Left renal pelvis (tissue), 4 donors: ENCODE measurements around the gene ZBTB5. TPM values are rescaled to one million over a fixed set of nuclear protein-coding genes. Genes with fewer than 3 reads are reported as not detected.

ENCODE experiments used
- DNase-seq, 4 donors: peaks; one replicate each; pipeline ENCODE4 v3.0.0-alpha.2; 2013; ENCODE audit warnings: low read depth in 4 of 4, low spot score in 3 of 4
- polyA plus RNA-seq, 4 donors: library from polyadenylated mRNA; unstranded; fragments of 120-200 nt; gene quantifications; one replicate each; pipeline ENCODE4 v1.2.1, GENCODE V29; 2013; ENCODE audit not compliant: insufficient read length in 4 of 4

The ZBTB5 gene
- polyA plus RNA-seq, 4 donors, result 20.5 to 32.6 (median 31.7) TPM

DNA sequence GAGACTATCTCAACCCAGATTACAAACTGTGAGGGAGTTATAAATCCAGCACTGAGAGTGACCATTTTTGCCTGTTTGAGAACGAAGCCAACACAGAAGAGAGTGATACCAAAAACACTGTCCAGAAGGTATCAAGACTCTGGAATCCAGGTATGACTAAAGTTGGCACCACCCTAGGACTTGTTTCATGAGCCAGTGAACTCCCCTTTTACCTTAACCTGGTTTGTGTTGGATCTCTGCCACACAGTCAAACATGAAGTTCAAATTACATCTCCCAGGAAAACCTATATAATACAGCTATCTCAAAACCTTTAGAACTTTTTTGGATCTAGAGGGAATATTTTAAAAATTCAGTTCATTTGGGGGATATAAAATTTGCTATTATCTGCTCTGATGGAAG, 11.4 kb downstream of the ZBTB5 start:
- DNase-seq, result no peak

DNA sequence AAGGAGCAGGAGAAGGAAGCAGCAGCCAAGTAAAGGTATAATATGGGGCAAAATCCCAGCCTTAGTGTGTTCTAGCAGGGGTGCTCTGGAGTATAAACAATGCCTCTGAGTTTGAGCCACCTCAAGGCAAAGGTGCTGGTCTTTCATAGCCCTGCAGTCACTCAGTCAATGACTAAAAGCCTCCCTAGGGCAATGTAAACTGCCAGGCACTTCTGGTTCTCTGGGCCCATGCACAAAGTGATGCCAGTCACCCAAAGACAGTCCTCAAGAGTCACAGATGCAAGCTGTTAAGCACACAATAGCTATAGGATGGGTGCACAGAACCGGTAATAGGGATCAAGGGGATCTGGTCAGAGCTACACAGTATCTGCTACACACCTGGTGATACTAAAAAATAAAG, 12.6 kb downstream of the ZBTB5 start:
- no peak for DNase-seq

DNA sequence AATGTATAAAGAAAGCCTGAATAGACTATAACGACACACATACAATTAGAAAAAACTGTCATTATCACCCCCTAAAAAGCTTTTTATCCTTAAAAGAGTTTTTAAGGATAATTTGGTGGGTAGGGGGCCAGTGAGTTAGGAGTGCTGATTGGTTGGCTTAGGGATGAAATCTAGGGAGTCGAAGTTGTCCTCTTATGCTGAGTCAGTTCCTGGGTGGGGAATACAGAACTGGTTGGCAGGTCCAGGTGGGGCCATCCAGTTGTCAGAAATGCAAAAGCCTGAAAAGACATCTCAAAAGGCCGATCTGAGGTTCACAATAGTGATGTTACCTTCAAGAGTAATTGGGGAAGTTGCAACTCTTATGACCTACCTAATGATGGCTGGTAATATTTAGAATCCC, 13.6 kb downstream of the ZBTB5 start:
- no peak for DNase-seq

DNA sequence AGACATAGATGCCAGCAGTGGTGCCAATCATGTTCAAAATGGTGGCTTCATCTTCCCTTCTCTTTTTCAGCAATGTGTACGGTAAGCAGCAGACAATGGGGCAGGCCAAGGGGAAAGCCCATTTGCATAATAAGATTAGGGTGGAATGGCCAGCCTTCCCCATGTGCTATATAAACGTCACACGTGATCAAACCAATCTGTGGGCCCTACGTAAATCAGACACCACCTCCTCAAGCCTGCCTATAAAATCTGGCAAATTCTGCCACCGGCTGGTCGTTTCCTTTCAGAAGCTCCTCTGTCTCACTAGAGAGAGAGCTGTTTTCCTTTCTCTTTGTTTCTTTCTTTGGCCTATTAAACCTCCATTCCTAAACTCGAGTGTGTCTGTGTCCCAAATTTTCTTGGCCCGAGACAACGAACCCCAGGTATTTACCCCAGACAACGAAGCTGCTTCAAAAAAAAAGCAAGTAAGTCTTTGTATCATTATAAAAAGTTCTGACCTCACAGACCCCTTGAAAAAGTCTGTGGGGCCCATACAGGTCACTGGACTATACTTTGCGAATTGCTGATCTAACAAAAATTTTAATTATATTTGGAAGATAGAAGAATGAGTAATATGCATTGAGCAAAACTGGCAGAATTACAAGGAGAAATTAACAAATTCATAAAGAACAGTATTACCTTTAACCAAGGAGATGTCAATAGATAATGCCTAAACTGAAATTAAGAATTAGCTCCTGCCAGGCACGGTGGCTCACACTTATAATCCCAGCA, 15.2 kb downstream of the ZBTB5 start:
- no peak for DNase-seq

DNA sequence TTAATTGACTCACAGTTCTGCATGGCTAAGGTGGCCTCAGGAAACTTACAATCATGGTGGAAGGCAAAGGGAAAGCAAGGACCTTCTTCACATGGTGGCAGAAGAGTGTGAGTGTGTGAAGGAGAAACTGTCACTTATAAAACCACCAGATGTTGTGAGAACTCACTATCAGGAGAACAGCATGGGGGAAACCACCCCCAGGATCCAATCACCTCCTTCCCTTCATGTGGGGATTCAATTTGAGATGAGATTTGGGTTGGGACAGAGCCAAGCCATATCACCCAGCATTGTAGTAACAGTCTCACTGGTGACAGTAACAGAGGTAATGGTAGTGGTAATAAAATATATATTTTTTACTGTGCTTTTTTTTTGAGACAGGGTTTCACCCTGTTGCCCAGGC, 18.1 kb downstream of the ZBTB5 start:
- DNase-seq, result no peak

DNA sequence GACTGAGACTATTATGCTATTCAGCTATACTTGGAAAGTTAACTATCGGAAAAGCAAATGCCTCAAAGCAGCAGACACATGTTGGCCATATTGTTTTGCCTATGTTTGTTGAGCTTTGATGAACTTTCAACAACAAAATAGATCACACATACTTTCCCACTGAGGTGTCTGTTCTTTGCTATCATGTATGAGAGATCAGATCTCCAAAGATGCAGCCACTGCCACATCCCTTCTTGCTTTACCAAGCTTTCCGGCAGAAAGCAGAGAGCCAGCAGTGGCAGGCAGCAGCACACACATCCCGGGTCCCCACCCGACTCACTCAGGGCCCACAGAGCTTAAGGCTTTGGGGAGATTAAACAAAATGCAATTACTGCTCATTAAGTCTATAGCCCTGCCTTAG, 18.8 kb downstream of the ZBTB5 start:
- DNase-seq, result no peak

DNA sequence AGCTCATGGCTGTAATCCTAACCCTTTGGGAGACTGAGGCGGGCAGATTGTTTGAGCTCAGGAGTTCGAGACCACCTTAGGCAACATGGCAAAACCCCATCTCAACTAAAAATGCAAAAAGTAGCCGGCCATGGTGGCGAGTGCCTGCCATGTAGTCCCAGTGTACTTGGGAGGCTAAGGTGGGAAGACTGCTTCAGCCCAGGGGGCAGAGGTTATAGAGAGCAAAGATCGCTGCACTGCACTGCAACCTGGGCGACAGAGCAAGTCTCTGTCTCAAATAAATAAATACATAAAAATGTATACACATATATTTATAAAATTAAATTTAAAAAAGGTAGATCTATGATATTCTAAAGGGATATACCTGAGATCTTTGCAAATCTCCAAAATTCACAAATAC, 19.4 kb downstream of the ZBTB5 start:
- DNase-seq, result no peak

DNA sequence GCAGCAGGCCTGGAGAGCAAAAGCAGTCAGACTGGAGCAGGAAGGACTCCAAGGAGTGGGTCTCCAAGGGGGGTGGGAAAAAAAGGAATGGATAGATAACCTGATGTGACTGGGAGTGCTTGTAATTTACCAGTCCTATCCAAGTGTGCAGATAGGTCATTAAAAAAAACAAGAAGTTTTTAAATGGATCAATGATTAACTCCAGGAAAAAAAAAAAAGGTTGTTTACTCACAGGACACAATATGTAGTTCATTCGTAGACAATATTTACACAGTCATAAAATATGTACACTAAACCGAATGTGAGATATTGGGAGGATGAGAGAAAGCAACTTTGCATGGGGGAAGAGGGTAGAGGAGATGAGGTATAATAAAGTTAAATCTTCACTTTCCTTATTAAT, 20.4 kb downstream of the ZBTB5 start:
- no peak for DNase-seq

DNA sequence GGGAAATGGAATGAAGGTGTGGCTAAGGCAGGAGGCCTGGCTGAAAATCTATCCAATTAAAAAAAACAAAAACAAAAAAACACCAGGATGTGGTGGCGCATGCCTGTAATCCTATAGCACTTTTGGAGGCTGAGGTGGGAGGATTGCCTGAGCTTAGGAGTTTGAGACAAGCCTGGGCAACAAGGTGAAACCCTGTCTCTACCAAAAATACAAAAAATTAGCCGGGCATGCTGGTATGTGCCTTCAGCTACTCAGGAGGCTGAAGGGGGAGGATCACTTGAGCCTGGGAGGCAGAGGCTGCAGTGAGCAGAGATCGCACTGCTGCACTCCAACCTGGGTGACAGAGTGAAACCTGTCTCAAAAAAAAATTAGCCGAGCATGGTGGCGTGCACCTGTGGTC, 21.7 kb downstream of the ZBTB5 start:
- DNase-seq, result no peak

DNA sequence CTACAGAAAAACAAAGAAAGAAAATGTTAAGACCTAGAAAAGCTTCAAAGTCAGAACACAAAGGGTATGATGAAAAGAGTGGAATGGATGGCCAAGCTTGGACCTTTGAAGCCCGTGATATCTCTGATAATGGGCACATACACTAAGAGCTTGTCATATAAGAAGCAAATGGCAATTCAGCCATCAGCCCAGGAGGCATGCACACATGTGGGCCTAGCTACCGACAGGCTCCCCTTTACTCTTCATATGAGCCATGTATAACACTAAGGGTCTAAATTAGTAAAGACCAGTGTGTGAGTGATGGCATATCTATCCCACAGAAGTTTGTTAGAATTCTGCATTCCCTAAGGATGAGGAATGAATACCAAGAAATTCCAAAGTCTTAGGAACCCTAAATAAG, 22.7 kb downstream of the ZBTB5 start:
- no peak for DNase-seq

DNA sequence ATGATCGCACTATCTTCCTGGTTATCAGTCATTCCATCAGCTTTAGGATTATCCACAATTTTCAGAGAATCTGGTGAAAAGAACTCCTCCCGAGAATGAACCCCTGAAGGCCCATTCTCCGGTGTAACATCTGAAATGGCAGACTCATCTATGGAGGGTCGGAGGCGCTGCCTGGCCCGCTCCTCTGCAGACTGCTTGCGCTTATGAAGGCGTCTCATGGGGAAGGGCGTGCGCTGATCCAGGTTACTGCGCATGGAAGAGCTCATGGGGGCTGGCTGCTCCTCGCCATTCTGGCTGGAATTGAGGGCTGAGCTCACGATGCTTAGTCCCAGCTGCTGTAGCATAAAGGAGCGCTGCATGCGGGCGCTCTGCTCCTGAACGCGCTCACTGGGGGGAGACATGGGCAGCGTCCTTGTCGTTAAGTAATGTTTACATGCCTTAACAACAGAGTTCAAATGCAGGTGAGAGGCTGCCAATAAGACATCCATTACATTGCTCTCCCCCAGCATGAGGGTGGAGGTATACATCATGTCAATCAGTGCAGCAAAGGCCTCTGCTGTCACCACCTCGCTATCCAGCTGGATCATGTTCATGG, 23.4 kb downstream of the ZBTB5 start:
- DNase-seq, result no peak

DNA sequence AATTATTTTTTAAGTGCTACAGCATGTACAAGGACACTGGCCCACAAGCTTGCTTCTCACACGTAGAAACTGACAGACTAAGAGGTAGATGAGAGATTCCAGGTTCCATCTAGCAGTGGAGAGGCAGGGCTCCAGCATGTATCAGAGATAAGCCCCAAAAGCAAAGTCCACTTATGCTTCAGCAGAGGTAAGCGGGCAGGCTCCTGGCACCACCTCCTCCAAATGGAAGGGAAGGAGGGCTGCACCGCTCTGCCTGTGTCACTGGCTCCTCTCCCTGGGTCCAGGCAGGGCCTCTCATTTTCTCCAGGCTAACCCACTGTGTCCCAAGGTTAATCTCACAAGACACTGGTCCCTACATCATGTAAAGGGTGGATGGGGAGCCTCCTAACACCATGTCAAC, 26.9 kb downstream of the ZBTB5 start:
- no peak for DNase-seq

DNA sequence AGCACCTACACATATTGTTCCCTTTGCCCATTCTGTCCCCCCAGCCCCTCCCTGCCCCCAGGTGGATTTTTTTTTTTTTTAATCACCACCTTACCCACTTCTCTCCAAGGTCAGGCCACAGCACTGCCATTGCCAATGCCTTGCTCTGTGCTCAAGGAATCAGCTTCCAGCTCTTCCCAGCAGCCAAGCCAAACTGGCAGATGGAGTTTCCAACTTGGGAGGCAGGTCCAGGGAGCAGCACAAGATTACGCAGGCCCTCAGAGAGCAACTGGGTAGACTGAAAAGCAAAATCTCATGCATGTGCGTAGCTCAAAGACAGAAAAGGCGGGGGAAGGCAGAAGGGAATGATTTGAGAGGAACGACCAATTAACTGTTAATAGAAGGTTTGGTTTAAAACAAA, 27.6 kb downstream of the ZBTB5 start:
- no peak for DNase-seq

DNA sequence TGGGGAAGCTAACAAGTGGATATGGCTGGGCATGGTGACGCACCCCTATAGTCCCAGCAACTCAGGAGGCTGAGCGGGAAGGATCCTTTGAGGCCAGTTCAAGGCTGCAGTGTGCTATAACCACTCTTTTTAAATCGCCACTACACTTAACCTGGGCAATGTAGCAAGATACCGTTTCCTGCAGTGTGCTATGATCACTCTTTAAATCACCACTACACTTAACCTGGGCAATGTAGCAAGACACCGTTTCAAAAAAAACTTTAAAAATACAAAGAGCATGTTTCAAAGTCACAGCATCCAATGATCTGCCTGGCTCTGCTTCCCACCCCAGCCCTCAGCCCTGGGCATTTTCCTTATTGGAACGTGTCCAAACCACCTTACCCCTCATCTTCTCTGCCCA, 28.2 kb downstream of the ZBTB5 start:
- no peak for DNase-seq

DNA sequence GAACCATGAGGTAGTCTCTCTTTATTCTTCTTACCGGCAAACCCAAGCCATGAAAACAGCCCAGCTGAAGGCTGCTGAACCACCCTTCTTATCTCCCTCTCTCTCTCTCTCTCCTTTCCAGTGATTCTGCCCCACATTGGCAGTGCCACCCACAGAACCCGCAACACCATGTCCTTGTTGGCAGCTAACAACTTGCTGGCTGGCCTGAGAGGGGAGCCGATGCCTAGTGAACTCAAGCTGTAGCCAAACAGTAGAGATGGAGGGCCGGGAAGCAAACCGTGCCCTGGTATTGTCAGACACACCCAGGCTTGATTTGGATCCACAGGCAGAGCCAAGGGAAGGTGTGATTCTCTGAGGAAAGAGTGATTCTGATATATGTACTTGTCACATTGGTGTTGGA, 28.7 kb downstream of the ZBTB5 start:
- no peak for DNase-seq

DNA sequence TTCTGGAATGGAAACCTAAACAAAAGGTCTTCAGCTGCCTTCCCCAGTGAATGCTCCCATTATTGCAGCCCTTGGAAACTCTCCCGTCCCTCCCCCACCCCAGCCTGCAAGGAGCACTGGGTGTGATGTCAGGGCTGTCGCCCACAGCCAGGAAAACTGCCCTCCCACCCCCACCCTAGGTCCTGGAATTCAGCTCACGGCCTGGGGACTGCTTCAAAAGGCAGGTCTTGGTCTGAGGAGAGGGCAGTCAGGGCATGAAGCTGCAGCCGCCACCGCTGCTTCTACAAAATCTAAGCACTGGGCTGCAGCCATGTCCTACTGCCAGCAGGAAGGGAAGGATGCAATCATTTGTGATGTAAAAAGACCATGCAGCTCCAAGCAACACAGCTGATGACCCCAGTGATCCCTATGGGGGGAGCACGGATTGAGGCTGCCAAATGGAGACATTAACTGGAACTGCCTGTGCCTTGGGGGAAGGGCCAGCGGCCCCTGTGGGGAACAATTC, 31.3 kb downstream of the ZBTB5 start:
- peak in 2 of 4 donors; percentile 18 to 32 for DNase-seq

DNA sequence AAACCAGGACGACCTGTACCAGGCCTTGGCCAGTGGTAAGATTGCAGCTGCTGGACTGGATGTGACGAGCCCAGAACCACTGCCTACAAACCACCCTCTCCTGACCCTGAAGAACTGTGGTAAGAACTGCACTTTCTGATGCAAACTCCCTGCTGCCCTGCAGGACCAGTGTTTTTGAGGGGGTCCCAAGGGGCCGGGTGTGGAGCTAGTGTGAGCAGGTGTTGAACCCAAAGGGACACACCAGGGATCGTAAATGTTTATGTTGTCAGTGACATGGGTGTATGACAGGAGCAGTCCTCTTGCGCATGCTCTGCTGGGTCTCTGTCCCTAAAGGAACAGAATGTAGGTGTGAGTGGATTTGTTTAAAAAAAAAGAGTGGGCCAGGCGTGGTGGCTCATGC, 33.2 kb downstream of the ZBTB5 start:
- DNase-seq, result no peak

DNA sequence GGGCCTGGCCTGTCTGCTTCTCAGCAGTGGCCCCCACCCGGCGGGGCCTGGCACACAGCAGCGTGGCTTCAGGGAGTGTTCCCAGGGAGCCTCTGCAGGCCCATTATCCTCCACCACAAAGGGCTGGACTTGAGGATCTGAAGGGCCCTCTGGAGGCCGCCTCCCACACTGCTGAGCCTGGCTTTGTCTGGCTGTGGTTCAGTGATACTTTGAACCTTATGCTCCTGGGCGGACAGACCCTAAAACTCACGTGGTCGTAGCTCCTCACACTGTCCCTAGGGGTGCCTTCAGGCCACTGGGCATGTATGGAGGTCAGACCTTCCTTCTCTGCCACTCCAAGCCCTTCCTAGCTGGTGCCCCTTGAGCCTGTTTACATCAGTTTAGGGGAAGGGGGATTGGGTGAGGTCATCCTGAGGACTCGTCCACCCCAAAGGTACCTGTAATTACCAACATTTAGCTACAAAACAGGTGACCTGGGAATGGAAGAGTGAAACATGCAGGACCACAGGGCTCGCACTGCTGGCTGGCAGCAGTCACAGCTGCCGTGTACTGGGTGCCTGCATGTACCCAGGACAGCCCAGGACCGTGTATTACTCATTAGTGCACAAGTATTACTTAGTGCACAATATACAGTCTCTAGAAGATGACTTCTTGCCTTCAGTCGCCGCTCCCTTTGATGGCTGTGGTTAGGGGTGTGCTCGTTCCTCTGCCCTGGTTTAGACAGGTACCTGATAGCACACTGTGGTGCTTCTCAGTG, 34.2 kb downstream of the ZBTB5 start:
- no peak for DNase-seq

DNA sequence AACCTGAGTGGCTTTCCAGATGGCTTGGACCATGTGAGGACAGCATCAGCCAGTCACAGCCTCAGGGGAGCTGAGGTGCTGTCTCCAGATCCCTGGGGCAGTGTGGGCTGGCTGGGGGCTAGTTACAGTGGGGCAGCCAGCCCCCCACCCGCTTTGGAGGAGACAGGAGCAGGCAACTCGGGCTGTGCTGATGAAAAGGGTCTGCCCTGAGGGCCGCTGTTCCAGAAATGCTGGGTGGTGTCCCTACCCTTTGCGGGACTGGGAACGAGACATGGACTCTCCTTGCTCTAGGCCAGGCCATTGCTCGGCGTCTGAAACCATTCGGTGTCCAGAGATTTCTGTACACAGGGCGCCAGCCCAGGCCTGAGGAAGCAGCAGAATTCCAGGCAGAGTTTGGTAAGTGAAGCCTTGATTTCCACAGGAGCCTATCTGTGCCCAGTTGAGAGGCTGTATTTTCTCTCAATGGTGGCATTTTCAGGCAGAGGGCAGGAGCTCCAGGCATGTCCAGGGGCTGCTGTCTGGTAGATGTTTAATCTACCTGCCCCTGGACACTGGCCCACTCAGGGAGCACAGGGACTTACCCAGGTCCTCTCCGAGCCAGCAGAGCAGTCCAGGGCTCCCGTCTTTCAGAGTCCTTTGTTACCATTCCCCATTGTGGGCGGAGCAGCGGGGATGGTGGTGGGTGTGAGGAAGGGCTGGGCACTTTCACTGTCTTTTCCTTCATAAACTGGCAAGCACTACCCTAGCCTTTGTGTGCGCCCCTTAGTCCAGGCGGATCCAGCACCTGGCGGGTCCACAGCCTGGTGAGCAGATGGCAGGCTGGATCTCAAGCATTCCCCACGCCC, 35.6 kb downstream of the ZBTB5 start:
- no peak for DNase-seq

DNA sequence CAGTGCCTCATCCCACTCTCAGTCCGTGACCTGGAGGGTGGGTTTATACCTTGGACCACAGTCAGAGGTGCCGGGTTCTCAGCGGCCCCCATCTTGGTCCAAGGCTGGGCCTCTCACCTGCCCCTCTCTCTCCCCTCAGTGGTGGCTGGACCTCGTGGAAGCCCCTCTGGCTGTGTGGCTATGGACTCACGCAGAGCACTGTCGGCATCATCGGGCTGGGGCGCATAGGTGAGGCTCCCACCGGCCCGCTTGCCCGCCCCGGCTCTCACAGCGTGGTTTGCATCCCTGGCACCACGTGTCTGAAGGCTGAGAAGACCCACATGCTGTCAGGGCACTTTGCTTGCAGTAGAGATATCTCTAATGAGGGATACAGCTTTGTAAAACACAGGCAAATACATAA, 36.9 kb downstream of the ZBTB5 start:
- DNase-seq, result no peak

DNA sequence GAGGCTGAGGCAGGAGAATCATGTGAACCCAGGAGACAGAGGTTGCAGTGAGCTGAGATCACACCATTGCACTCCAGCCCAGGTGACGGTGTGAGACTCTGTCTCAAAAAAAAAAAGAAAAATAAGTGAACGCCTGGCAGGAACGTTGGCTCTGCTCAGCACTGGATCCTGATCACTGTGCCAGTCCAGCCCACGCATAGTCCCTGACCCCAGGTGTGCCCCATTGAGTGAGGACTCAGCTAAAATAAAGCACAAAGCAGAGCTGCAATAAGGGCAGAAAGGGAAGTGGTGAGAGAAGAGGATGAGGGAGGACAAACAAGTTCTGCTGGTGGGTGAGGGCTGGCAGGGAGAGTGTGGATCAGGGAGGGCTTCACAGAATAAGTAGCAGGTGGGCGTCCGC, 38.4 kb downstream of the ZBTB5 start:
- no peak for DNase-seq
